HG03159 (cell line): ENCODE results near the gene WIPF3.

Experiments used
- ATAC-seq: cut with Tn5 transposase; IDR thresholded peaks from one replicate; pipeline ENCODE4 v1.9.1; 2021; ENCODE audit warnings: mild to moderate bottlenecking, moderate library complexity; ENCODE audit not compliant: unreplicated experiment

The WIPF3 gene

DNA sequence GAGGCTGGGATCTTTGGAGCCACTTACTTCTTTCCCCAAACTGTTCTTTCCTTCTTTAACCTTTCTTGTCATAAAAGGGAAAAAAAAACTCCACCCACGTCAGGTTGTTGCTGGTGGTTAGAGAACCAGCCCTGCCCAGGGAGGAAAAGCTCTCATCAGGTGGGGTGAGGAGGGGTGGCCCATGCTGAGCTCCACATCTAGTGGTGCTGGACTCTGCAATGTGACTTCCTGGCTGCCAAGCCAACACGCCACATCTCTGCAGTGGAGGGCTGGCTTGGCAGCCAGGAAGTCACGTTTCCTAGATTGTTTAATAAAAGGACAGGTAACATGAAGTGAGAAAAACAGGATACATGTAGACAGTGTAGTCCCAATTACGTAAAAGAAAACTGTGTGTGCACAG, 37.4 kb downstream of the WIPF3 start:
- ATAC-seq, result no peak

DNA sequence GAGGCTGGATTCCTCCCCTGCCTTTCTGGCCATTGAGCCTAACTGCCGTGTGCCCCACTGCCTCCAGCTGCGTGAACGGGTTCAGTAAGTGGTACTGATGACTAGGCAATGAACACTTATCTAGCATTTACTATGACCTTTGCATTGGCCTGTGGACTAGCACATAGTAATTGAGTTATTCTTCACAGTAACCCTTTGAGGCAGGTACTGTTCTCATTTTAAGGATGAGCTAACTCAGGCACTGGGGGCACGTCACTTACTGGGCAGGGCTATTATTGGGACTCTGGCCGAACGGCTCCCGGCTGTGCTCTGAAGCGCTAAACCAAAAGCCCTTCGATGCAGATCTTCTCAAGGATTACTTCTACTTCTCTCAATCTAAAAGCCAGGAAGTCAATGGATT, 38.3 kb downstream of the WIPF3 start:
- ATAC-seq, result no peak

DNA sequence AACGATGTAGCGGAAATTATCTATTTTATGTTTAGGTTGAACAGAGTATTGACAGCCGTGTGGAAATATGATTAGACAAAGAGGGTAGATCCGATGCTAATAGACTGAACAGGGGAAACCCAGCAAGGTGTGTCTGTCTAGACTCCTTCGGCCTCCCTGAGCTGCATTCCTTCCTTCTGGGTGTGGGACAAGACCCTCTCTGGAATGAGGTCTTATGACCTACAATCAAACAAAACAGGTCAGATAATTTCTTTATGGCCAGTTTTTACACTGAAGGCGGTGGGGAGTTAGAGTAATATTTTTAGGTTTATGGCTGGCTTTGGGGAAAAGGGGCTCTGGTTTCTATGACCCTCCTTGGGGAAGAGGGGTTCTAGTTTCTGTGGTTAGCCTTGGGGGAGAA, 41.2 kb downstream of the WIPF3 start:
- ATAC-seq, result no peak

DNA sequence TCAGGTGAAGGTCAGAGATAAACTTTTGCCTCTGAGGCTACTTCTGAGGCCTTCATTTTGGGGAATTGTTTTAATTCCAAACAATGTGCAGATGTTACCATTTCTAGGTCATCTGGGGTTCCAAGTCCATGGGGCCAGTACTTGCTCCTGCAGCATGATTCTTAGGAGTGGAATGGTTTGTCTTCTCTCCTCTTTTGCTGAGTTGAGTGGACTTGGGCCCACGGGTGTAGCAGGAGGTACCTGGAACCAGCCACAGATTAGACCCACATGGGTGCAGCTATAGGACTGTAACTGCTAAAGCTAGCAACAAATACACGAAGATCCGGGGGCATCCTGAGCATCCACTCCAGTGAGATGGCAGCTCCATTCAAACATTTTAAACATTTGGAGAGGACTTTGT, 41.6 kb downstream of the WIPF3 start:
- no peak for ATAC-seq

DNA sequence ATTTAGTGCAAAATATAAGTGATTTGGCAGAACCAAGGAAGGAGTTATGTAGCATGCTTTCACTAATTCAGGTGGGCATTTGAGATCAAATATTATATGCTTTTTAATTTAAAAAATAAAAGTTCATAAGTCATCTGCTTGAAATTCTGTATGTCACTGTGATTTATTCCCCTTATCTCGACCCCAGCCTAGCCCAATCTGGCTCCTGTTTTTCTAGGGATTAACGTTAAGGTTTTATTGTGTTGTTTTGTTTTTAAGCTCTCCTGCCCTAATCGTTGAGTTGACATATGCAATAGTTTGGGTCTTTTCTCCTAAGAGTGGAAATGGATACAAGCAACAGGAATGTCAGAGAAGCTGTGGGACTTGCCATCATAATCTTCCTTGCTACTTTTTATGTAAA, 42.6 kb downstream of the WIPF3 start:
- no peak for ATAC-seq

DNA sequence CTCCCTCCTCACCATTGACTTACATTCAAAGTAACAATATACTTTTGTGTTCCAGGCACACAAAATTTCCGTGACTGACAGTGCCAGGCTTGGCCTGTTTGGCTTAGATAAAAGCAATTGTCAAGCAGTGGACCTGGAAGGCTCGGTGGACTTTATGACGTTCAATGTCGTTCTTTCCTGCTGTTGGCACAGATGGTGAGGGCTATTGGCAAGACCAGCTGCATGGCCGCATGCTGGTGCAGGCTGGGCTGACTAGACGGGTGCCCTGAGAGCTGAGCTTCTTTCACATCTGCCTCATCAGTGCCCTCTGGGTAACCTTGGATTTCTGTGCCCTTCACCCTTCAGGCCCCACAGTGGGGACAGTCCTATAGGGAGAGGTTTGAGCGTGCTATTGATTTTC, 45.2 kb downstream of the WIPF3 start:
- no peak for ATAC-seq

DNA sequence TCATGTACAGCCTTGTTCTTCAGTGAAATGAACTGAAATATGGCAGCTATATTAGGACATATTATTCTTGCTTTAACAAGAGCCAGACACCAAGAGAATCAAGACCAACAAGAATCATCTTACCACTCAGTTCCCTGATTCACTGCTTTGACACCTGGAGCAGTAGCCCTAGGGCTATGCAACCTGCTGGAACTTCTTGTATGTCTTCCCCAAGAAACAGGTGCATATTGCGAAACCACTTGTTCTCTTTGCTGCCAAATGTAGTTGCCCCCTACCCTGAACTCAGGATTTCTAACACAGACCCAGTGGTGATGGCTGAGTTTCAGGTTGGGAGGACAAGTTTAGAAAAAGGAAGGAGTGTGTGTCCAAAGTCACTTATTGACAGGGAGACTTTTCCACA, 46.1 kb downstream of the WIPF3 start:
- ATAC-seq, result no peak

DNA sequence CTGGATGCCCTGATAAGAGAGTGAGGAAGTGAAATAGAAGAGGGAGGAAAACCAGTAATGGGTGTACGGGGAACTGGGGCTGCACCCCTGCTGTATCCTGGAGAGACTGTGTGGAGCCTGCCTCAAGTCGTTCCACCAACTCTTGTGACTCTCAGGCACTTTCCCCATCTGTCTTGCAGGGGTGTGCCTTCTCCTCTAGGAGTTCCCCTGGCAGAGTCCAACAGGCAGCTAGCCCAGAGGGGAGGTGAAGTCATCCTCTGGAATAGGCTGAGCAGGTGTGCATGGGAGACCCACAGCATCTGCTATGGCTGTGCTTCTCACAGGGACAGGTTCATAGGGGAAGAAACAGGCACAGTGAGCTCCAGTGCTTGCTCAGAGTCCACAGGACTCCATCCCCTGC, 46.8 kb downstream of the WIPF3 start:
- no peak for ATAC-seq

DNA sequence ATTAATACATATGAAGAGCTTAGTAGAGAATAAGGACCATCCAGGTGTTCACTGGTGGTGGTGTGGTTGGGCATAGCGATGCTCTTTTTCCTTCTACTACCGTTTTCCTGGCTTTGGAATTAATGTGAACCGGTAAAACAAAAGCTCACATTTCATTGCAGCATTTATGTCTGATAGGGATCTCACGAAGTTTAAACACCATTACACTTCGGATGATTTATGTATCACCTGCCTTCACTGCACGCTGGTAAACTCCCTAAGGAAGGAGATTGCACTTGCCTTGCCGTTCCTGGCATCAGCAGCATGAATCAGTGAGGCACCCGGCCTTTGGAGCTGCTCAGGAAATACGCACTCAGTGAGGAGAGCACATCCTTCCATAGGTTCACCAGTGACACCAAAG, 47.5 kb downstream of the WIPF3 start:
- ATAC-seq, result no peak

DNA sequence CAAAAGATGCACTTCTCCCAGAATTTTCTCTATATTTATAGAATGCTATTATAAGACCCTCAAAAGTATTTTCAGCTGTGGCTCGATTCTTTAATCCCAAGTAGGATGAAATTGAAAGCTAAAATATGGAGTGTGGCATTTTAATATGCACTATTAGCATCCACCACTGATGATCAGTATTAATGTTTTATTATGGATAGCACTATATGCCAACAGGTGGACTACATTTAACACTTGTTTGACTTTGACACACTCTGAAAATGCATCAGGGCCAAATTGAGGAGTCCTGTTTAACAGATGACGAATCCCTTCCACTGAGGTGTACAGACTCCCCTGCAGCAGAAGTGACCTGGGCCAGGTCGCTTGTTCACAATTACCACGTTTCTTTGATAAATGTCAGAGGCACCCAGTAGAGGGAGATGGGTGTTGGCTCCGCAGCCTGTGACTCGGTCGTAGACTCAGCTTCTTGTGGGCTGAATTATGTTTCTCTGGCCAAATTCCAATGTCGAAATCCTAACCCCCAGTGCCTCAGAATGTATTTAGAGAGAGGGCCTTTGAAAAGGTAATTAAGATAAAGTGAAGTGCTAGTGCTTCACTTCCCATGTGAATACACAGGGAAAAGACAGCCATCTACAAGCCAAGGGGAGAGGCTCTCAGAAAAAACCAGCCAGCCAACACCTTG, 48.1 kb downstream of the WIPF3 start:
- no peak for ATAC-seq

DNA sequence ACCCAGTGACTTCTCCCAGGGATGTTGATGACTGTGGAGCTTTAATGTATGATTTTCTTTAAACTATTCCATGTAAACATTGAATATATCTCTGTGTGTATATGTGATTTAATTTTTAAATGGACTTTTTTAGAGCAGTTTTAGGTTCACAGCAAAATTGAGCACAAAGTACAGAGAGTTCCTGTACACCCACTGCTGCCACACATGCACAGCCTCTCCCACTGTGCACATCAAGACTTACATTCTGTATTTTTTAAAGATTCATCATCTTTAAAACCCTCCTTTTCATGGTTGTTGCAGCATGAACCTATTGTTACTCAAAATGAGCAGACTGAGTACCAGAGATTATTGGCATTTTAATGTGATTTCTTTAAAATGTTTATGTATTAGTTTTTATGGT, 51.3 kb downstream of the WIPF3 start:
- ATAC-seq, result no peak

DNA sequence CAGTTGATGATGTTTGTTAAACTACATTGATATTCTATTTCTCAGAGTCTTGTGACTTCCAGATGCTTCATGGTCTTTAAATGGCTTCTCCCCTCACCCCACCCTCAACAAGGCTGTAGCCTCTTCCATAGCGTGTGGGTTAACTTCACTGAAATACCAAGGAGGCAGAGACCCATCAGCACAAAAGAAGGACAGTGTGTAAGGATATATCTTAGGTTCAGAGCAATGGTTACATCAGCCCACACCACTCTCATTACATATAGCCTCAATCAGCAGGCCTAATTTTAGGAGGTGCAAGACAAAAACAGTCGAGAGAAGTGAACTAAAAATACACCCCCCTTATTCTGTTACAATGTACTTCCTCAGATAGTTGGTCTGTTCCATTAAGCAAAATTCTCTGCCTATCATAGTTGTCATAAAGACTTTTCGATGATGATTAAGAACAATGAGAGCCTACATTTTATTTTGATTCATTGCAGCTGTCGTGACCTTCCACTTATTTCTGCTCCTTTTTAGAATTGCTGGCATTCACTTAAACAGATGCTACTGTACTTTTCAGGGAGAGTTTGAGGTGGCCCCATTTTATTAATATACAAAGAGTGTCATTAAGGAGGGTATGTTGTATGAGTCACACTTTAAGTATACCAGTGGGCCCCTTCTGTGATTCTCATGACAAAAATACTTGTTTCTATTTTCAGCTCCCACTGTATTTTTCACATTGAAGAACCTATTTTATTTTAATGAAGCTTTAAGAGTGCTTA, 52.1 kb downstream of the WIPF3 start:
- no peak for ATAC-seq

DNA sequence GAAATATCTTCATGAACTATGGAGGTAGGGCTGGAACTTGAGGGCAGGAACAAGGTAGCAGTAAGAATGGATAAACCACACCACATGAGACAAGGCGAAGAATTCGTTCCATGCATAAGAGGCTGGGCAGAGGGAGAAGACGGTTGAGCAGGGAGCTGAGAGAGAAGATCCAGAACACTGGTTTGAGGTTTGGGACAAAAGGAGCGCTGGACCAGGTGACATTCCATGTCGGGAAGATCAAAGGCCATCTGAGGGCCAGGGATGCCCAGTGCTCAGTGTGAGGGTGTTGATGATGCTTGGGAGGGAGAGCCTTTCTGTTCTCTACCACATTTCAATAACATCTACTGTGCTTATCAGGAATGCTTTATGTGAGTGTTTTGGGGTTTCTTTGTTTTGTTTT, 52.8 kb downstream of the WIPF3 start:
- no peak for ATAC-seq

DNA sequence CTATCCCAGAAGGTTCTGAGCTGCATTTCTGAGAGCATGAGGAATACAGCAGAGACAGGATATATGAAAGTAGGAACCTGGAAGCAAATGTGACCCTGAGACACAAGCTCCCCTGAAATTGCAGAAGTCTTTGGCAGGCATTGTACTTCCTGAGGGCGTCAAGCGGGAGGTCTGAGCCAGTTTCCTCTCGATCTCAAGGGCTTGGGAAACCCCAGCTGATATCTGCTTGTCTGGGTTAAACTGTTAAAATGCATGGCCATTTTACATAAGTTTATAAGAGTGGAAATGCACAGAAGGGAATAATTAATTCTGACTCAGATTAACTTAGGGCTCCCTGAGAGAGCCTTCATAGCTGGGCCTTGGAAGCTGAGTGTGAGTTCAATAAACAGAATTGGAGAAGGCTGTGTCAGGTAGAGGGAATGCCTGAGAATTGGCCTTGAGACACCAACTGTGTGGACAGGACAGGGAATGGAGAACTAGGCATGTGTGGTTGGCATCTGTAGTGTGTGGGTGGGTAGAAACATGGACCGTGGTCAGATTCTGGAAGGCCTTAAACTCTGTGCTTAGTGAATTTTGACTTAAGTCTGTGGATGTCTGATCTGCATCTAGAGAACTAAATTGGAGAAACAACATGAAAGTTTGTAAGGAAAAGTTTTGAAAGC, 53.3 kb downstream of the WIPF3 start:
- ATAC-seq, result no peak

DNA sequence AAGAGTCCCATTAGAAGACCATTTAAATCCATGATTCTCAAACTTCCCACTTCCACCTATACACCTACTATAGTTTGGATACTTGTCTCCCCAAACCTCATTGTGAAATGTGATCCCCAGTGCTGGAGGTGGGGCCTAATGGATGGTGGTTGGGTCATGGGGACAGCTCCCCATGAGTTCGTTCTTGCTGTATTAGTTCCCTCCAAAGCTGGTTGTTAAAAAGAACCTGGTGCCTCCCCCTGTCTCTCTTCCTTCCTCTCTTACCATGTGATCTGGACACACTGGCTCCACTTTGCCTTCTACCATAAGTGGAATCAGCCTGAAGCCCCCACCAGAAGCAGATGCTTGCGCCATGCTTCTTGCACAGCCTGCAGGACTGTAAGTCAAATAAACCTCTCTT, 53.9 kb downstream of the WIPF3 start:
- ATAC-seq, result no peak

DNA sequence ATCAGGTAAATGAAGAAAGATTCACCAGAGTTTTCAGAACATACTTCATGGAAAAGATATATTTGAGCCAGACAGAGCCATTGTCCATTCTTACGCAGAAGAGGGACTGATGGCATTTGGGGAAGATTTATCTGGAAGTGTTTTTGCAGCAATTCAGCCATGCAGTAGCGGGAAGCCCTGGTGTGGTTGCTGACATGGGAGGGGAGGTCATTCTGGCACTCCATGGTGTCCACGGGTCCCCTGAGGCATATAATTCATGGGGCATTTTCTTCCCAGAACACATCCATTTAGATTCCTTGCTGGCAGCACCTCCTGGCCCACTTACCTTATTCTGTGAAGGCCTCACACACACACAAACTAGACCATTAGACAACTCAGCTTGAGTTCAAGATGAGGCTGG, 55.6 kb downstream of the WIPF3 start:
- ATAC-seq, result no peak

DNA sequence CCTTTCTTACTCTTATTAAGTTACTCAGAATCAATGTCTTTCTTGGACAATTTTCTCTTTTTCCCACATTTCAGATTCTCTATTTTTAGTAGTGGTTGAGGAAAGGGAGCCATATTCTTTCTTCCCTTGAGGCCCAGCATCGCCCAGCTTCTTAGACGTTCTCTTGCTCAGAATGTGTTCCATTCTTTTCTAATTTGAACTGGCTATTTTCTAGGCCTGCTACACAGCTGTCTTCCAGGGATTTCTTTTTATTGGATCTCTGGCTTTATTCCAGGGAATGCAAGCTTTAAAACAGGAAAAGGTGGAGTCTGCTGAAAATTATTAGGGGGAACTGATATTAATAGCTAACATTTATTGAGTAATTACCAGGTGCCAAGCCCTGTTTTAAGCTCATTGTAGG, 58.3 kb downstream of the WIPF3 start:
- no peak for ATAC-seq

DNA sequence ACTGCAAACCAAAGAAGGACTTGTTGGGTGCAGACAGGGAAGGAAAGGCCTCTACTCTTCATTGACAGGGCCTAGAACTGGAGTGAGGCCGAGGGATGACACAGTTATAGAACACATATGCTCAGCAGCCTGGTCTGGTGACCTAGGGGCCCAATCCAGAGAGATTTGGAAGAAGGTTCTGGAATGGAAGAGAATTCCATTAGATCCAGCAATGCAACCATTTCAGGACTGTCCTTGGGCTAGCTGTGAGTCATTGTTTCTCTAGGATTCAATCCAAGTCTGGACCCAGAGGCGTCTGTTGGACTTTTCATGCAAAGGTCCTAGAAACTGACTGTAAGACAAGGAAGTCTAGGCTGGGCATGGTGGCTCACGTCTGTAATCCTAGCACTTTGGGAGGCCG, 59.2 kb downstream of the WIPF3 start:
- no peak for ATAC-seq

DNA sequence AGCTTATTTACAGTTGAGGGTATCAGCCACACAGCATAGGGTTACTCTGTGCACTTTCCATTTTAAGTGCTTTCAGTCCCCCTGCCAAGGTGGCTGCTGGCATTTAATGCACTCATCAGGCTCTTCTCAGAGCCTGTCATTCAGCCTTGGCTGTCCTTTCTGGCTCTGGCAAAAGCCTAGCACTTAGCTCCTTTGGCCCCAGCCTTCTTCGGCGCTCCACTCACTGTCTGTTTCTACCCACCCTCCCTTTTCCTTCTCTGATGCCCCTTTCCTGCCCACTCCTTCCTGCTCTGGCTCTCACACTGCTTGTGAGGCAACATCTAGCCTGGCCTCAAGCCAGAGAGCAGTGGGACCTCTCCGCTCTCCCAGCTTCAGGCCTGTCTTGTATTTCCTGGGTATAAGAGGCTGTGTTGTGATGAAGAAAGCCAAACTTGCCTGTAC, 60.2 kb downstream of the WIPF3 start:
- no peak for ATAC-seq

DNA sequence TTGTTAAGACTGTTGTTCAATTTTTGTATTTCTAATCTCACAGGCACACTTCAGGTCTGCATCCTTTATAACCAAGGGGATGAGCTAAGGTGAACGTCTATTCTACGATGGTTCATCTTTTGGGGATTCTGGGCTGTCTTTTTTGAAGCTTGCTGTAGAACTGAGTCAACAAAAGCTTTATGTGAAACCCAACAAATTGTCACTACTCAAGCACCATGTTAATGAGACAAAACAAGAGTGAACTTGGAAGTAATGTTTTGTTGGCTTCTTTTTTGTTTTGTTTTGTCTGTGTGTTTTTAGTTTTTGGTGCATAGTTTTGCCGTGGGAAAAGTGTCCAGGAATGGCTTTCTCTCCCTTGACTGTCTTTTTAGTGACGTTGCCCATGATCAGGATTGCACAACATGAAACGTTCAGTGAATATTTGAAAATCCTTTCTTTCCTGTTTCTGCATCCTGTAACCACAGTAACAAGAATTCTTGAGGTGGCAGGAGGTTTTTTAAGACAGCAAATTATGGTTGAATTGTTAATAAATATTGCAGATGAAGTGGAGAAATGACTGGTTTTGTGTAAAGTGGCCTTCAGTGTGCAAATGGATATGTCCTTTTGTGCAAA, 65.6 kb downstream of the WIPF3 start:
- no peak for ATAC-seq

DNA sequence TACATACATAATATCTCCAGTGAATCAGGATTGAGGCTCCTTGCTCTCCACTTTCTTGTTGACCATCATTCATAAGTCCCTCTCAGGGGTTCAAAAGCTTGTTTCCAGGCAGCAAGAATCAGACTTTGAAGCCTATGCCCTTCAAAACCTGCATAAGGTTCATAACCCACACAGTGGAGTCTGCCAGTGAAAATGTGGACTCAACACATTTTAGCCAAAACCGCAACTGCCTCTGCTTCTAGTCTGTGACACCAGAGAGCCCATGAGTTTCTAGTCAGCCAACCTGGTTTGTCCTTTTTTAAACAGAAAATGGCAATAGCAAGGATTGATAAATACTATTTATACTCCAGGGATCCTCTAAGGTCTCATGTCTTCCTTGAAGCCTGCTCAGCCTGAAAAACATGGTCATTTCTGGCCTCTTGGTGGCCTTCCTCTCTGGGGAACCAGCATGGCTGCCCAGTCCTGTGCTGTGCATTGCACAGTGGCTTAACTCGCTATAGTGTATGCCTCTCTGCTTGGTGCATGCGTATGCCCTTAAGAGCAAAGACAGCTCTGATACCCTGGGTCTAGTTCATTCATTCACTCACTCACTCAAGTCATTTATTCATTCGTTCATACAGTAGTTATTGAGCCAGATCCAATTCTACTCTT, 67.5 kb downstream of the WIPF3 start:
- ATAC-seq, result no peak
